HL-60 (cell line): Measurements from ENCODE around the gene ARID3C.

Source experiments
- DNase-seq, 2 experiments: peaks; one replicate each; pipeline ENCODE4 v3.0.0-alpha.2; 2010 to 2020; ENCODE audit warnings: low read depth in 1 of 2, low spot score in 1 of 2
- H3K27ac ChIP-seq: fragments of 250-450 bp; sonication (Bioruptor Pico); replicated peaks from 2 replicates; pipeline ENCODE4 v1.5.1; 2020; ENCODE audit warnings: mild to moderate bottlenecking, moderate library complexity
- H3K27me3 ChIP-seq: fragments of 250-450 bp; sonication (Bioruptor Pico); 2 replicates; pipeline ENCODE4 v1.5.1; 2021; ENCODE audit warnings: mild to moderate bottlenecking, moderate library complexity; ENCODE audit not compliant: insufficient read depth, poor library complexity, severe bottlenecking
- H3K4me3 ChIP-seq: replicated peaks from 2 replicates; pipeline ENCODE4 v1.5.1; 2011; ENCODE audit warnings: mild to moderate bottlenecking, control low read depth, low read length; ENCODE audit not compliant: insufficient read depth
- CTCF ChIP-seq: IDR thresholded peaks from one replicate; pipeline ENCODE4 v1.5.1; 2011; ENCODE audit warnings: low read length, control low read depth, inconsistent platforms; ENCODE audit not compliant: insufficient read depth
- GABPA ChIP-seq: IDR thresholded peaks from 2 replicates; pipeline ENCODE4 v1.6.1; 2012; ENCODE audit warnings: low read depth
- POLR2AphosphoS5 ChIP-seq: IDR thresholded peaks from 2 replicates; pipeline ENCODE4 v1.6.1; 2012; ENCODE audit warnings: low read depth
- REST ChIP-seq: IDR thresholded peaks from 2 replicates; pipeline ENCODE4 v1.6.1; 2012; ENCODE audit warnings: low read depth; ENCODE audit not compliant: insufficient replicate concordance
- SPI1 ChIP-seq: IDR thresholded peaks from 2 replicates; pipeline ENCODE4 v1.6.1; 2012; ENCODE audit warnings: low read depth, mild to moderate bottlenecking, borderline replicate concordance

ARID3C gene

GRCh38 chr9:34607331-34607730, 21.5 kb downstream of the ARID3C start:
- TF ChIP-seq SPI1 = no peak
- no peak for TF ChIP-seq CTCF
- TF ChIP-seq REST = no peak
- TF ChIP-seq GABPA = no peak
- no peak for TF ChIP-seq POLR2AphosphoS5
- H3K4me3 ChIP-seq = no peak overlapping the region
- no peak overlapping the region for H3K27ac ChIP-seq
- DNase-seq = no peak
- no peaks in the 10 kb centered on the region for H3K27me3 ChIP-seq

GRCh38 chr9:34606905-34607304, 22.0 kb downstream of the ARID3C start:
- Histone ChIP-seq H3K27me3 (no peaks in the 10 kb centered on the region), H3K4me3 (no peak overlapping the region), H3K27ac (no peak overlapping the region)
- no peak for TF ChIP-seq REST
- no peak for TF ChIP-seq GABPA
- no peak for TF ChIP-seq SPI1
- TF ChIP-seq POLR2AphosphoS5 = no peak
- TF ChIP-seq CTCF = no peak
- DNase-seq = no peak

- no peaks in the 10 kb centered on the region for H3K27me3 ChIP-seq
- TF ChIP-seq POLR2AphosphoS5 = no peak
- no peak for TF ChIP-seq GABPA
- TF ChIP-seq REST = no peak
- no peak for TF ChIP-seq SPI1
- TF ChIP-seq CTCF = no peak
- H3K27ac ChIP-seq = no peak overlapping the region
- no peak for DNase-seq
- no peak overlapping the region for H3K4me3 ChIP-seq
Measured at GRCh38 chr9:34606190-34606589, 22.7 kb downstream of the ARID3C start.
